Loucy (cell line): ENCODE measurements around the gene PARP14.

Experiments
- EZH2phosphoT487 ChIP-seq: fragments of 200-600 bp; IDR thresholded peaks from 2 replicates; pipeline ENCODE4 v1.6.1; 2018; ENCODE audit warnings: antibody characterized with exemption, mild to moderate bottlenecking, moderate library complexity, borderline replicate concordance
- TF ChIP-seq, protein P1 (sequence below): fragments of 200-600 bp; sonication (generic); conservative IDR thresholded peaks from 2 replicates; pipeline ENCODE4 v1.5.1; 2014; ENCODE audit warnings: mild to moderate bottlenecking, antibody characterized with exemption, low read length

DNA sequence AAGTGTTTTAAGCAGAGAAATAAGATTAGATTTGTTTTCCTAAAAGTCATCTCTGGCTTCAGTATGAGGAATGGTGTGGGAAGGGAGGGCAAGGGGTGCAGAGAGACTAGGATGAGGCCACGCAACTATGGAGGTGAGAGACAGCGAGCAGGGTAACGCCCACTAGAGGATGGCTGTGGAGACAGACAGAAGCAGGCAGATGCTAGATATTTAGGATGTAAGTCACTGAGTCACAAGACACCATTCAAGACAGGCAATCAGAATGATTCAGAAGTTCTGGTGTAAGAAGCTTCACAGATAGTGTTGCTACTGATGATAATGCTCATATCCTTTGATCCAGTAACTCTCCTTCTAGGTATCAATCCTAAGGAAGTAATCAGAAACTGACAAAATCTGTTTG is 93.9 kb downstream of the PARP14 start:
- TF ChIP-seq EZH2phosphoT487, result no peak
- TF ChIP-seq, protein P1, sequence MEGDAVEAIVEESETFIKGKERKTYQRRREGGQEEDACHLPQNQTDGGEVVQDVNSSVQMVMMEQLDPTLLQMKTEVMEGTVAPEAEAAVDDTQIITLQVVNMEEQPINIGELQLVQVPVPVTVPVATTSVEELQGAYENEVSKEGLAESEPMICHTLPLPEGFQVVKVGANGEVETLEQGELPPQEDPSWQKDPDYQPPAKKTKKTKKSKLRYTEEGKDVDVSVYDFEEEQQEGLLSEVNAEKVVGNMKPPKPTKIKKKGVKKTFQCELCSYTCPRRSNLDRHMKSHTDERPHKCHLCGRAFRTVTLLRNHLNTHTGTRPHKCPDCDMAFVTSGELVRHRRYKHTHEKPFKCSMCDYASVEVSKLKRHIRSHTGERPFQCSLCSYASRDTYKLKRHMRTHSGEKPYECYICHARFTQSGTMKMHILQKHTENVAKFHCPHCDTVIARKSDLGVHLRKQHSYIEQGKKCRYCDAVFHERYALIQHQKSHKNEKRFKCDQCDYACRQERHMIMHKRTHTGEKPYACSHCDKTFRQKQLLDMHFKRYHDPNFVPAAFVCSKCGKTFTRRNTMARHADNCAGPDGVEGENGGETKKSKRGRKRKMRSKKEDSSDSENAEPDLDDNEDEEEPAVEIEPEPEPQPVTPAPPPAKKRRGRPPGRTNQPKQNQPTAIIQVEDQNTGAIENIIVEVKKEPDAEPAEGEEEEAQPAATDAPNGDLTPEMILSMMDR, result 0 out of 2 replicates have a peak, but pooled peaks have one; percentile 18
